ENCODE measurements around the gene KCNC1. TPM values are rescaled to one million over a fixed set of nuclear protein-coding genes. Genes with fewer than 3 reads are reported as not detected.

Gene KCNC1
- total and polyA plus RNA-seq, 2 of the 4 experiments (the other 2 are of a cell fraction): 0.03 TPM; not detected in 1

- H3K79me1 ChIP-seq (ENCODE audit: low read depth in 1 of 2, low read length in 2 of 2): no peaks in the 10 kb centered on the region
- no peak overlapping the region for H4K8ac ChIP-seq (ENCODE audit: low read depth in 2 of 2, low read length in 2 of 2)
- no peaks in the 10 kb centered on the region for H3K9me3 ChIP-seq (ENCODE audit: control insufficient read depth, insufficient read depth, low read length)
- TF ChIP-seq NFE2L2 (IDR thresholded peaks at IDR 0.05; ENCODE audit: low read depth, low read length) (no peak), CHD1 (IDR thresholded peaks at IDR 0.05; ENCODE audit: low read depth, low read length) (no peak), CTCF (conservative IDR thresholded peaks at IDR 0.05; ENCODE audit: low read depth, low read length) (no peak), POLR2A (IDR thresholded peaks at IDR 0.05; ENCODE audit: low read depth, low read length) (no peak), MAFK (IDR thresholded peaks at IDR 0.05; ENCODE audit: low read depth, low read length) (no peak), RFX5 (IDR thresholded peaks at IDR 0.05; ENCODE audit: low read depth, low read length) (no peak), FOS (IDR thresholded peaks at IDR 0.05; ENCODE audit: low read depth, low read length) (no peak), RCOR1 (IDR thresholded peaks at IDR 0.05; ENCODE audit: insufficient replicate concordance, low read length) (no peak), USF2 (IDR thresholded peaks at IDR 0.05; ENCODE audit: low read depth, low read length) (no peak), CEBPB (IDR thresholded peaks at IDR 0.05; ENCODE audit: low read depth, low read length) (no peak)
- in situ Hi-C loops (cut with MboI; ENCODE audit: low sequenced_read_pairs) (no loop called here), intact Hi-C loops (cut with micrococcal nuclease) (no loop called here), dilution Hi-C loops (cut with HindIII; ENCODE audit: low sequenced_read_pairs, unreplicated experiment) (loop anchor here (25.0 kb wide), 1 partner anchor 238 kb away; no protein-coding TSS in a partner anchor)
- no peak overlapping the region for H4K91ac ChIP-seq (ENCODE audit: insufficient read depth, low read depth, low read length)
- no peak overlapping the region for H4K5ac ChIP-seq (ENCODE audit: low read depth, low read length)
- H3K4me1 ChIP-seq (ENCODE audit: control insufficient read depth, insufficient read depth, low read length): no peaks in the 10 kb centered on the region
- H4K20me1 ChIP-seq (ENCODE audit: insufficient read depth, low read length): no peaks in the 10 kb centered on the region; the same call in 1 of the 2 replicates
- H3K56ac ChIP-seq (ENCODE audit: extremely low read depth, insufficient read depth, low read length): no peak overlapping the region
- no peak overlapping the region for H3K4me3 ChIP-seq (ENCODE audit: insufficient read depth, low read depth, low read length)
- WGBS, 2 experiments (ENCODE audit: extremely low coverage in 2 of 2, insufficient read length in 1 of 2): 49% methylated on average over 5 of the region's 19 CpGs; no CpG with 5 or more reads in 1 of the 2 experiments
- no peak overlapping the region for H2BK20ac ChIP-seq (ENCODE audit: low read depth, low read length)
- H2AFZ ChIP-seq (replicated peaks; ENCODE audit: low read length, poor library complexity): no peak overlapping the region
- no peak overlapping the region for H2BK15ac ChIP-seq (ENCODE audit: low read depth, low read length)
- H3K23ac ChIP-seq (ENCODE audit: low read depth, low read length): no peak overlapping the region; the same call in 1 of the 2 replicates
- no peak overlapping the region for H3K18ac ChIP-seq (ENCODE audit: low read depth, low read length)
- no peak overlapping the region for H2BK120ac ChIP-seq (ENCODE audit: low read depth, low read length)
- H3K27ac ChIP-seq (ENCODE audit: insufficient read depth, low read length): no peak overlapping the region
- no peak overlapping the region for H3K4ac ChIP-seq (ENCODE audit: low read depth, low read length)
- H3K36me3 ChIP-seq (ENCODE audit: control insufficient read depth, insufficient read depth, low read length): no peaks in the 10 kb centered on the region
- H3K9ac ChIP-seq (ENCODE audit: low read depth, low read length): no peak overlapping the region
- no peak overlapping the region for H2AK5ac ChIP-seq (ENCODE audit: low read depth, low read length)
- BruUV-seq (replicated peaks): no TSS peak
- no peak overlapping the region for H3K4me2 ChIP-seq (ENCODE audit: low read depth, low read length)
- no peak overlapping the region for H3K14ac ChIP-seq (replicated peaks; ENCODE audit: low read depth, low read length)
- ChIA-PET CTCF (interaction anchor here (1.0 kb wide), 1 partner anchor 14 kb away, joined by 3 read pairs; no protein-coding TSS in a partner anchor), POLR2A (ENCODE audit: unreplicated experiment) (no interaction called here)
- peaks cover 26% of the 10 kb centered on the region for H3K27me3 ChIP-seq (ENCODE audit: control insufficient read depth, insufficient read depth, low read length)
- ATAC-seq (ENCODE audit: low read depth) (no peak), DNase-seq (no peak)
- H2AK9ac ChIP-seq (replicated peaks; ENCODE audit: low read depth, low read length, poor library complexity): no peak overlapping the region
- H2BK5ac ChIP-seq (ENCODE audit: low read depth, low read length, poor library complexity, severe bottlenecking): no peak overlapping the region
- H3K9me1 ChIP-seq (ENCODE audit: insufficient read depth, low read length): no peaks in the 10 kb centered on the region; the same call in 1 of the 2 replicates
Measured at GRCh38 chr11:17748761-17749721, 14.5 kb downstream of the KCNC1 start.
